A549 (cell line): ENCODE results near the gene MAGEB1. TPM values are rescaled to one million over a fixed set of nuclear protein-coding genes. Genes with fewer than 3 reads are reported as not detected.

Source experiments
- ATAC-seq, 2 experiments: fragments of 200-7000 bp in 1 of 2; fragments of >200 bp in 1 of 2; cut with Nextera tagmentation in 1 of 2; cut with Tn5 transposase in 1 of 2; 3 replicates each; pipeline versions ENCODE4 v1.8.0 to v1.9.1; 2018 to 2020; ENCODE audit warnings: mild to moderate bottlenecking in 1 of 2, moderate library complexity in 1 of 2
- CTCF ChIA-PET: fragments of 300-600 bp; sonication (Branson Sonifier 250); formaldehyde crosslinking; extraction: SDS; loops from one replicate; lab custom pipeline; 2021; ENCODE audit warnings: antibody characterized with exemption, inconsistent platforms; lab: Yijun Ruan, JAX
- POLR2A ChIA-PET: fragments of 350-600 bp; formaldehyde crosslinking; extraction: SDS; loops from one replicate; lab custom pipeline; 2021; ENCODE audit warnings: antibody characterized with exemption, inconsistent platforms; lab: Yijun Ruan, JAX
- DNase-seq, 2 experiments: peaks; one replicate each; pipeline versions ENCODE4 v3.0.0 to v3.0.0-alpha.2; 2011 to 2016; ENCODE audit warnings: low read depth in 1 of 2, low spot score in 1 of 2
- FAIRE-seq: peaks from 2 replicates; lab custom pipeline; 2011; peaks lifted over from hg19 to GRCh38; lab: Jason Lieb, UNC
- H3K27ac ChIP-seq, 2 experiments: fragments of >200 bp; sonication (Bioruptor Twin); formaldehyde crosslinking; 3 replicates each; pipeline ENCODE4 v1.5.1; 2016 to 2017
- H3K4me1 ChIP-seq: fragments of >200 bp; sonication (Bioruptor Twin); formaldehyde crosslinking; 3 replicates; pipeline ENCODE4 v1.6.1; 2016
- H3K4me2 ChIP-seq: fragments of >200 bp; sonication (Bioruptor Twin); formaldehyde crosslinking; 3 replicates; pipeline ENCODE4 v1.6.1; 2016
- H3K4me3 ChIP-seq: fragments of >200 bp; sonication (Bioruptor Twin); formaldehyde crosslinking; 3 replicates; pipeline ENCODE4 v1.5.1; 2016
- H3K9me3 ChIP-seq: fragments of >200 bp; sonication (Bioruptor Twin); formaldehyde crosslinking; 3 replicates; pipeline ENCODE4 v1.6.1; 2016
- CBX8 ChIP-seq: fragments of 200-600 bp; sonication (generic); IDR thresholded peaks from 2 replicates; pipeline ENCODE4 v1.6.1; 2016
- CEBPB ChIP-seq, 2 experiments: fragments of >200 bp in 1 of 2; sonication (Bioruptor Twin) in 1 of 2; formaldehyde crosslinking in 1 of 2; IDR thresholded peaks; 2 replicates each; pipeline ENCODE4 v1.6.1; 2012 to 2016
- EHMT2 ChIP-seq: fragments of 200-600 bp; sonication (generic); IDR thresholded peaks from 2 replicates; pipeline ENCODE4 v1.6.1; 2016; ENCODE audit warnings: antibody characterized with exemption, low read depth, mild to moderate bottlenecking, moderate library complexity
- ELK1 ChIP-seq: fragments of 150-350 bp; IDR thresholded peaks from 2 replicates; pipeline ENCODE4 v1.6.1; 2014; ENCODE audit warnings: low read depth, mild to moderate bottlenecking, low read length
- ESRRA ChIP-seq: fragments of 150-350 bp; IDR thresholded peaks from 2 replicates; pipeline ENCODE4 v1.6.1; 2014; ENCODE audit warnings: mild to moderate bottlenecking, low read length, borderline replicate concordance
- GATA3 ChIP-seq: IDR thresholded peaks from 2 replicates; pipeline ENCODE4 v1.6.1; 2012; ENCODE audit warnings: borderline replicate concordance
- HMGXB4 ChIP-seq: fragments of 250-450 bp; sonication (Bioruptor Pico); IDR thresholded peaks from 2 replicates; pipeline ENCODE4 v1.5.0; 2021; ENCODE audit warnings: mild to moderate bottlenecking, moderate library complexity, borderline replicate concordance
- HOXB13 ChIP-seq: fragments of 250-450 bp; sonication (Bioruptor Pico); IDR thresholded peaks from 2 replicates; pipeline ENCODE4 v1.5.0; 2020; ENCODE audit warnings: low read depth, mild to moderate bottlenecking, moderate library complexity
- KDM5A ChIP-seq: fragments of 200-600 bp; sonication (generic); IDR thresholded peaks from 2 replicates; pipeline ENCODE4 v1.6.1; 2016; ENCODE audit warnings: antibody characterized with exemption, mild to moderate bottlenecking
- MAFK ChIP-seq: fragments of 450-650 bp; IDR thresholded peaks from 2 replicates; pipeline ENCODE4 v1.6.1; 2014; ENCODE audit not compliant: partially characterized antibody
- POLR2A ChIP-seq: IDR thresholded peaks from 2 replicates; pipeline ENCODE4 v1.6.1; 2012; ENCODE audit warnings: mild to moderate bottlenecking, low read length
- RAD21 ChIP-seq, 2 experiments: fragments of >200 bp in 1 of 2; sonication (Bioruptor Twin) in 1 of 2; formaldehyde crosslinking in 1 of 2; IDR thresholded peaks in 1 of 2; conservative IDR thresholded peaks in 1 of 2; 2 replicates in 1 of 2; 3 replicates in 1 of 2; pipeline ENCODE4 v1.6.1; 2012 to 2018; ENCODE audit warnings: inconsistent platforms in 1 of 2
- SMC3 ChIP-seq: fragments of >200 bp; sonication (Bioruptor Twin); formaldehyde crosslinking; IDR thresholded peaks from 3 replicates; pipeline ENCODE4 v1.6.1; 2018; ENCODE audit warnings: inconsistent platforms
- SREBF2 ChIP-seq: fragments of 450-650 bp; IDR thresholded peaks from 2 replicates; pipeline ENCODE4 v1.6.1; 2014; ENCODE audit warnings: mild to moderate bottlenecking, moderate library complexity
- ZC3H11A ChIP-seq: fragments of 450-650 bp; IDR thresholded peaks from 2 replicates; pipeline ENCODE4 v1.6.1; 2014; ENCODE audit warnings: antibody characterized with exemption, mild to moderate bottlenecking
- ZFP36 ChIP-seq: fragments of 450-650 bp; IDR thresholded peaks from 2 replicates; pipeline ENCODE4 v1.6.1; 2014; ENCODE audit warnings: borderline replicate concordance; ENCODE audit not compliant: partially characterized antibody
- ZNF302 ChIP-seq: fragments of 250-450 bp; sonication (Bioruptor Pico); IDR thresholded peaks from 2 replicates; pipeline ENCODE4 v1.9.0; 2021; ENCODE audit warnings: inconsistent platforms, mild to moderate bottlenecking, moderate library complexity
- WGBS: methylation state at CpG from one replicate; pipeline ENCODE4 v1.1.6; 2017; ENCODE audit errors: missing lambda C conversion rate; 5-methylcytosine and 5-hydroxymethylcytosine counted together
- polyA plus RNA-seq, 4 experiments: library from polyadenylated mRNA; depleted of rRNA in 3 of 4; stranded (reverse); fragments of >200 nt; fragmentation: RNase III in 1 of 4; extraction: RNeasy Plus Mini Kit Qiagen cat#74134 plus additional on column Dnase treatment in 1 of 4; gene quantifications; 2 replicates in 3 of 4; 3 replicates in 1 of 4; pipeline ENCODE4 v1.2.3, GENCODE V29; 2011 to 2017
- TF ChIP-seq, protein P1 (sequence below): fragments of >200 bp; sonication (Bioruptor Twin); formaldehyde crosslinking; IDR thresholded peaks from 3 replicates; pipeline ENCODE4 v1.6.1; 2016
- TF ChIP-seq, protein P2 (sequence below): fragments of >200 bp; sonication (Bioruptor Twin); formaldehyde crosslinking; IDR thresholded peaks from 3 replicates; pipeline ENCODE4 v1.5.1; 2016
- TF ChIP-seq, protein P3 (sequence below): IDR thresholded peaks from 2 replicates; pipeline ENCODE4 v1.6.1; 2012

Gene MAGEB1
- polyA plus RNA-seq, 2 of the 4 experiments (the other 2 are of a cell fraction) = not detected

DNA sequence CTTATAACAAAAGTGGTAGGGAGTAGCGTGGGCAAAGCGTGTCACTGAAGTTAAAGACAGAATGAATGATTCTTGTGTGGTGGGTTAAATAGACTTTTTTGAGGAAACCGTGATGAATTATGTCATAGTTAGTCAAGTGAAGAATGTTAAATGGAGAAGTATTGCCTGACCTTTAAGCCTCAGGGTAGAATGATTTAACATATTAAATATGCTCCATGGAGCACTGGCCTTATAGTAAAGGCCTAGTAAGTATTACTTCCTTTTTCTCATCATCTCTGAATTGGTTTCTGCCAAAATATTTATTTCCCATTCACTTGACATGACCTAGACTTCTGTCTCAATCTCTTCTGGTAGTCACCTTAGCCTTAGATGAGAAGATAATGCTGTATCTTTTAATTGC lies 23.7 kb downstream of the MAGEB1 start (continued):
- no peak for TF ChIP-seq HOXB13 (CRISPR knock-in tag)
- TF ChIP-seq ELK1 = no peak
- TF ChIP-seq POLR2A = no peak

DNA sequence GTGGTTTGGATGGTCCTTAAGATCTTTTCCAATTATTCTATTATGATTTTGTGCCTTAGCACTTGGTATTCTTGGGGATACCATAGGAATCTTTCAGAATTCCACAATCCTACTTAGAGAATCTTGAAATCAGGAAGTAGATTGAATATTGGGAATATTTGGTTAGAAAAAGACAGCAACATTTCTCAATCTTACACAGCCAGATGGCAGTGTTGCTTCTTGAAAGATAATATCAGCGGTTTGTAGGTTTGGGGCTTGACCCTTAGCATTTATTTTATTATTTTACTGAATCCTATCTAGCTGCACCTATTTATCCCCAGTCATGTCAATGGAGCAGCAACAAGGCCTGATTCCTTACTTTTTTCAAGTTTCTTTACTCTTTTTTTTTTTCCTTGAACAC lies 28.6 kb downstream of the MAGEB1 start:
- peaks cover 3% of the 10 kb centered on the region; the same call in 1 of the 3 replicates for H3K4me1 ChIP-seq
- ChIA-PET POLR2A (no interaction called here), CTCF (interaction anchor here (0.7 to 6.2 kb wide), 8 partner anchors 10 to 230 kb away, joined by 3 to 59 read pairs (median 4); partner anchors contain the start of gene NR0B1)
- DNase-seq (peak in 1 of 2 experiments; percentile 55), FAIRE-seq (peak; percentile 100), ATAC-seq (peak; percentile 39 to 79; a peak in 4 of 6 replicates)
- no peak overlapping the region for H3K4me3 ChIP-seq
- no peaks in the 10 kb centered on the region for H3K9me3 ChIP-seq
- WGBS = 0% methylated on average over 1 of the region's 1 CpG
- H3K27ac ChIP-seq = no peak overlapping the region
- TF ChIP-seq MAFK (no peak), ZNF302 (no peak), ZFP36 (no peak), RAD21 (conservative IDR thresholded peaks at IDR 0.05 in 1 of 2, IDR thresholded peaks at IDR 0.05 in 1 of 2) (peak; percentile 86 to 87), SMC3 (peak; percentile 91), SREBF2 (no peak)
- TF ChIP-seq, protein P1, sequence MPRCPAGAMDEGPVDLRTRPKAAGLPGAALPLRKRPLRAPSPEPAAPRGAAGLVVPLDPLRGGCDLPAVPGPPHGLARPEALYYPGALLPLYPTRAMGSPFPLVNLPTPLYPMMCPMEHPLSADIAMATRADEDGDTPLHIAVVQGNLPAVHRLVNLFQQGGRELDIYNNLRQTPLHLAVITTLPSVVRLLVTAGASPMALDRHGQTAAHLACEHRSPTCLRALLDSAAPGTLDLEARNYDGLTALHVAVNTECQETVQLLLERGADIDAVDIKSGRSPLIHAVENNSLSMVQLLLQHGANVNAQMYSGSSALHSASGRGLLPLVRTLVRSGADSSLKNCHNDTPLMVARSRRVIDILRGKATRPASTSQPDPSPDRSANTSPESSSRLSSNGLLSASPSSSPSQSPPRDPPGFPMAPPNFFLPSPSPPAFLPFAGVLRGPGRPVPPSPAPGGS = no peak
- TF ChIP-seq, protein P2, sequence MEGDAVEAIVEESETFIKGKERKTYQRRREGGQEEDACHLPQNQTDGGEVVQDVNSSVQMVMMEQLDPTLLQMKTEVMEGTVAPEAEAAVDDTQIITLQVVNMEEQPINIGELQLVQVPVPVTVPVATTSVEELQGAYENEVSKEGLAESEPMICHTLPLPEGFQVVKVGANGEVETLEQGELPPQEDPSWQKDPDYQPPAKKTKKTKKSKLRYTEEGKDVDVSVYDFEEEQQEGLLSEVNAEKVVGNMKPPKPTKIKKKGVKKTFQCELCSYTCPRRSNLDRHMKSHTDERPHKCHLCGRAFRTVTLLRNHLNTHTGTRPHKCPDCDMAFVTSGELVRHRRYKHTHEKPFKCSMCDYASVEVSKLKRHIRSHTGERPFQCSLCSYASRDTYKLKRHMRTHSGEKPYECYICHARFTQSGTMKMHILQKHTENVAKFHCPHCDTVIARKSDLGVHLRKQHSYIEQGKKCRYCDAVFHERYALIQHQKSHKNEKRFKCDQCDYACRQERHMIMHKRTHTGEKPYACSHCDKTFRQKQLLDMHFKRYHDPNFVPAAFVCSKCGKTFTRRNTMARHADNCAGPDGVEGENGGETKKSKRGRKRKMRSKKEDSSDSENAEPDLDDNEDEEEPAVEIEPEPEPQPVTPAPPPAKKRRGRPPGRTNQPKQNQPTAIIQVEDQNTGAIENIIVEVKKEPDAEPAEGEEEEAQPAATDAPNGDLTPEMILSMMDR = peak; percentile 66
- H3K4me2 ChIP-seq = no peak overlapping the region

- no peak for FAIRE-seq
- H3K4me1 ChIP-seq = peaks cover 18% of the 10 kb centered on the region
- no peak overlapping the region for H3K4me2 ChIP-seq
- H3K4me3 ChIP-seq = no peak overlapping the region
- no peak for ATAC-seq
- ChIA-PET POLR2A (no interaction called here), CTCF (interaction anchor here (1.0 to 1.6 kb wide), 2 partner anchors 30 to 229 kb away, joined by 3 to 8 read pairs; no protein-coding TSS in a partner anchor)
- DNase-seq = no peak
- peak overlapping the region in 1 of 2 experiments; percentile 48; a peak in 1 of 6 replicates for H3K27ac ChIP-seq
- 65% methylated on average over 1 of the region's 1 CpG for WGBS
- TF ChIP-seq HMGXB4 (CRISPR knock-in tag) = no peak
- TF ChIP-seq EHMT2 = no peak
- TF ChIP-seq CEBPB (IDR thresholded peaks at IDR 0.05) = no peak
- no peak for TF ChIP-seq CBX8
- no peak for TF ChIP-seq KDM5A
- TF ChIP-seq, protein P3, sequence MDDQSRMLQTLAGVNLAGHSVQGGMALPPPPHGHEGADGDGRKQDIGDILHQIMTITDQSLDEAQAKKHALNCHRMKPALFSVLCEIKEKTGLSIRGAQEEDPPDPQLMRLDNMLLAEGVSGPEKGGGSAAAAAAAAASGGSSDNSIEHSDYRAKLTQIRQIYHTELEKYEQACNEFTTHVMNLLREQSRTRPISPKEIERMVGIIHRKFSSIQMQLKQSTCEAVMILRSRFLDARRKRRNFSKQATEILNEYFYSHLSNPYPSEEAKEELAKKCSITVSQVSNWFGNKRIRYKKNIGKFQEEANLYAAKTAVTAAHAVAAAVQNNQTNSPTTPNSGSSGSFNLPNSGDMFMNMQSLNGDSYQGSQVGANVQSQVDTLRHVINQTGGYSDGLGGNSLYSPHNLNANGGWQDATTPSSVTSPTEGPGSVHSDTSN = no peak
- TF ChIP-seq GATA3 = no peak
- no peak for TF ChIP-seq ESRRA
- TF ChIP-seq ZC3H11A = no peak
- TF ChIP-seq, protein P2 = no peak
- H3K9me3 ChIP-seq = no peaks in the 10 kb centered on the region
Observed at GRCh38 chrX:30278365-30278764, 31.4 kb downstream of the MAGEB1 start.
